GM23338 (cell line): ENCODE data around the gene KIAA1217.
"Not testable (repeated sequence)": the region's sequence is repeated elsewhere in the genome, so short reads cannot be mapped to it uniquely, and the experiment has no call there.

Experiments
- CREB1 ChIP-seq: fragments of 250-450 bp; sonication (Bioruptor Pico); IDR thresholded peaks from 2 replicates; pipeline ENCODE4 v1.5.0; 2020; ENCODE audit warnings: low read depth, mild to moderate bottlenecking, moderate library complexity
- CTCF ChIP-seq, 2 experiments: fragments of 200-600 bp in 1 of 2; sonication (generic) in 1 of 2; conservative IDR thresholded peaks; 2 replicates each; pipeline versions ENCODE4 v1.5.1 to v1.6.1; 2016 to 2017; ENCODE audit warnings: antibody characterized with exemption in 2 of 2, low read depth in 2 of 2, mild to moderate bottlenecking in 2 of 2, moderate library complexity in 1 of 2
- EZH2 ChIP-seq: fragments of 200-600 bp; sonication (generic); IDR thresholded peaks from one replicate; pipeline ENCODE4 v1.8.0; 2017; ENCODE audit warnings: antibody characterized with exemption, mild to moderate bottlenecking, low read depth; ENCODE audit not compliant: unreplicated experiment
- EZH2phosphoT487 ChIP-seq: fragments of 200-600 bp; sonication (generic); IDR thresholded peaks from one replicate; pipeline ENCODE4 v1.8.1; 2018; ENCODE audit warnings: antibody characterized with exemption; ENCODE audit not compliant: unreplicated experiment
- NANOG ChIP-seq: IDR thresholded peaks from 2 replicates; pipeline ENCODE4 v1.6.1; 2016; ENCODE audit warnings: antibody characterized with exemption, borderline replicate concordance
- POLR2AphosphoS5 ChIP-seq: IDR thresholded peaks from 2 replicates; pipeline ENCODE4 v1.6.1; 2016; ENCODE audit warnings: antibody characterized with exemption, low read depth
- REST ChIP-seq: IDR thresholded peaks from one replicate; pipeline ENCODE4 v1.6.1; 2018; ENCODE audit warnings: antibody characterized with exemption; ENCODE audit not compliant: unreplicated experiment
- STAT1 ChIP-seq: IDR thresholded peaks from one replicate; pipeline ENCODE4 v1.6.1; 2016; ENCODE audit warnings: antibody characterized with exemption; ENCODE audit not compliant: unreplicated experiment
- ZNF114 ChIP-seq: fragments of 250-450 bp; sonication (Bioruptor Pico); IDR thresholded peaks from 2 replicates; pipeline ENCODE4 v1.5.0; 2020; ENCODE audit warnings: mild to moderate bottlenecking, moderate library complexity
- ZNF462 ChIP-seq: fragments of 250-450 bp; sonication (Bioruptor Pico); IDR thresholded peaks from 2 replicates; pipeline ENCODE4 v1.5.0; 2020; ENCODE audit warnings: mild to moderate bottlenecking, moderate library complexity

GRCh38 chr10:24350922-24351225, 141.9 kb downstream of the KIAA1217 start:
- not testable (repeated sequence) for TF ChIP-seq EZH2; CTCF (conservative IDR thresholded peaks at IDR 0.05; ENCODE audit: low read depth in 2 of 2); POLR2AphosphoS5; STAT1; ZNF114; REST; EZH2phosphoT487; CREB1 (CRISPR knock-in tag); NANOG; ZNF462 (CRISPR knock-in tag)
